C4-2B (cell line): ENCODE results near the gene DOLPP1.

Experiments
- ZFX ChIP-seq: fragments of 450-650 bp; IDR thresholded peaks from 2 replicates; pipeline ENCODE4 v1.6.1; 2017
- TF ChIP-seq, protein P1 (sequence below): fragments of 450-650 bp; conservative IDR thresholded peaks from 2 replicates; pipeline ENCODE4 v1.5.1; 2017; ENCODE audit warnings: mild to moderate bottlenecking

DNA sequence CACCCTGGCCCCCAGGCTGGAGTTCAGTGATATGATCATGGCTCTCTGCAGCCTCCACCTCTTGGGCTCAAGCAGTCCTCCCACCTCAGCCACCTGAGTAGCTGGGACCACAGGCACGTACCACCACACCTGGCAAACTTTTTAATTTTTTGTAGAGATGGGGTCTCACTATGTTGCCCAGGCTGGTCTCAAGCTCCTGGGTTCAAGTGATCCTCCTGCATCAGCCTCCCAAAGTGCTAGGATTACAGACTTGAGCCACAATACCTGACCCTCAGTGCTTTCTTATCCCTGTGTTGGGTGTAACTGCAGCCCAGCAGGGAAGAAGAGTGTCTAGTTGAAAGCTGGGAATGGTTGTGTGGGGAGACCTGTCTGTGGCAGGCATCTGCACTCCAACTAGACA lies 41.2 kb downstream of the DOLPP1 start:
- TF ChIP-seq, protein P1, sequence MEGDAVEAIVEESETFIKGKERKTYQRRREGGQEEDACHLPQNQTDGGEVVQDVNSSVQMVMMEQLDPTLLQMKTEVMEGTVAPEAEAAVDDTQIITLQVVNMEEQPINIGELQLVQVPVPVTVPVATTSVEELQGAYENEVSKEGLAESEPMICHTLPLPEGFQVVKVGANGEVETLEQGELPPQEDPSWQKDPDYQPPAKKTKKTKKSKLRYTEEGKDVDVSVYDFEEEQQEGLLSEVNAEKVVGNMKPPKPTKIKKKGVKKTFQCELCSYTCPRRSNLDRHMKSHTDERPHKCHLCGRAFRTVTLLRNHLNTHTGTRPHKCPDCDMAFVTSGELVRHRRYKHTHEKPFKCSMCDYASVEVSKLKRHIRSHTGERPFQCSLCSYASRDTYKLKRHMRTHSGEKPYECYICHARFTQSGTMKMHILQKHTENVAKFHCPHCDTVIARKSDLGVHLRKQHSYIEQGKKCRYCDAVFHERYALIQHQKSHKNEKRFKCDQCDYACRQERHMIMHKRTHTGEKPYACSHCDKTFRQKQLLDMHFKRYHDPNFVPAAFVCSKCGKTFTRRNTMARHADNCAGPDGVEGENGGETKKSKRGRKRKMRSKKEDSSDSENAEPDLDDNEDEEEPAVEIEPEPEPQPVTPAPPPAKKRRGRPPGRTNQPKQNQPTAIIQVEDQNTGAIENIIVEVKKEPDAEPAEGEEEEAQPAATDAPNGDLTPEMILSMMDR, result no peak
- no peak for TF ChIP-seq ZFX
